Mammary epithelial cell (primary cell): Measurements from ENCODE around the gene AGXT.

ENCODE experiments used
- CTCF ChIP-seq, 2 donors: IDR thresholded peaks in 1 of 2; conservative IDR thresholded peaks in 1 of 2; 2 replicates each; pipeline ENCODE4 v1.5.1; 2011 to 2012; ENCODE audit warnings: inconsistent platforms in 2 of 2, low read length in 2 of 2, mild to moderate bottlenecking in 2 of 2, control low read depth in 1 of 2, low read depth in 1 of 2; ENCODE audit not compliant: insufficient read depth in 1 of 2; ENCODE audit errors: extremely low read depth in 1 of 2
- EZH2 ChIP-seq: IDR thresholded peaks from 2 replicates; pipeline ENCODE4 v1.6.1; 2012; ENCODE audit warnings: low read length, inconsistent platforms, borderline replicate concordance

GRCh38 chr2:240904216-240905175, 35.9 kb downstream of the AGXT start:
- no peak for TF ChIP-seq CTCF (conservative IDR thresholded peaks at IDR 0.05 in 1 of 2, IDR thresholded peaks at IDR 0.05 in 1 of 2; ENCODE audit: extremely low read depth in 1 of 2, insufficient read depth in 1 of 2, low read depth in 1 of 2, low read length in 2 of 2)
- TF ChIP-seq EZH2: no peak
